Hematopoietic multipotent progenitor cell treated with erythropoietin and hydrocortisone succinate and interleukin-3 and kit ligand, for 6 days (in vitro differentiated cells): ENCODE data around the gene ATG3.
A peak's percentile ranks its signal among the peaks of the same experiment; 100 is the strongest.
"Not testable (repeated sequence)": the region's sequence is repeated elsewhere in the genome, so short reads cannot be mapped to it uniquely, and the experiment has no call there.

Experiments used
- DNase-seq: peaks from one replicate; pipeline ENCODE4 v3.0.0-alpha.2; 2015

The ATG3 gene

GRCh38 chr3:112561734-112562529 lies at the start of gene ATG3, which contains the start of gene SLC35A5:
ATG3 (minus strand) TSS chr3:112561962; CDS start chr3:112561528, 434 bp downstream.
SLC35A5 (plus strand) TSS chr3:112562045; CDS start chr3:112563404, 1,359 bp downstream.
- DNase-seq = peak; percentile 99

GRCh38 chr3:112610121-112610520 lies 48.4 kb upstream of the ATG3 start:
- DNase-seq = no peak

- no peak for DNase-seq
Measured at GRCh38 chr3:112607863-112608262, 46.1 kb upstream of the ATG3 start.

GRCh38 chr3:112606098-112606497 lies 44.3 kb upstream of the ATG3 start:
- no peak for DNase-seq

GRCh38 chr3:112605285-112605684 lies 43.5 kb upstream of the ATG3 start:
- DNase-seq = no peak

GRCh38 chr3:112604536-112604935 lies 42.8 kb upstream of the ATG3 start:
- DNase-seq = peak; percentile 38

- no peak for DNase-seq
Measured at GRCh38 chr3:112602217-112602838, 40.6 kb upstream of the ATG3 start.

GRCh38 chr3:112598731-112599130 lies 37.0 kb upstream of the ATG3 start:
- no peak for DNase-seq

GRCh38 chr3:112597945-112598344 lies 36.2 kb upstream of the ATG3 start:
- no peak for DNase-seq

- DNase-seq = no peak
Measured at GRCh38 chr3:112594856-112595255, 33.1 kb upstream of the ATG3 start.

GRCh38 chr3:112593258-112593657 lies 31.5 kb upstream of the ATG3 start:
- no peak for DNase-seq

GRCh38 chr3:112587336-112587735 lies 25.6 kb upstream of the ATG3 start:
- DNase-seq = no peak

GRCh38 chr3:112585782-112586181 lies 24.0 kb upstream of the ATG3 start:
- DNase-seq = no peak

- DNase-seq = no peak
Measured at GRCh38 chr3:112583105-112583504, 21.3 kb upstream of the ATG3 start.

- DNase-seq = peak; percentile 69
Measured at GRCh38 chr3:112582244-112582874, 20.6 kb upstream of the ATG3 start.

- no peak for DNase-seq
Measured at GRCh38 chr3:112579697-112580096, 17.9 kb upstream of the ATG3 start.

- peak; percentile 38 for DNase-seq
Measured at GRCh38 chr3:112579232-112579631, 17.5 kb upstream of the ATG3 start.

- no peak for DNase-seq
Measured at GRCh38 chr3:112572701-112573100, 10.9 kb upstream of the ATG3 start.

- DNase-seq = no peak
Measured at GRCh38 chr3:112569265-112569664, 7.5 kb upstream of the ATG3 start.

- no peak for DNase-seq
Measured at GRCh38 chr3:112568642-112569041, 6.9 kb upstream of the ATG3 start.

- no peak for DNase-seq
Measured at GRCh38 chr3:112564940-112565305, 3.2 kb upstream of the ATG3 start.

- DNase-seq = not testable (repeated sequence)
Measured at GRCh38 chr3:112564247-112564939, 2.6 kb upstream of the ATG3 start.

- DNase-seq = no peak
Measured at GRCh38 chr3:112561484-112561733, 353 bp downstream of the ATG3 start.
